NCI-H460 (cell line): Measurements from ENCODE around the gene TBL1X. TPM values are rescaled to one million over a fixed set of nuclear protein-coding genes. Genes with fewer than 3 reads are reported as not detected.
"Not testable (repeated sequence)": the region's sequence is repeated elsewhere in the genome, so short reads cannot be mapped to it uniquely, and the experiment has no call there.

Experiments
- DNase-seq: peaks from one replicate; pipeline ENCODE4 v3.0.0-alpha.2; 2016; ENCODE audit warnings: low read depth; ENCODE audit errors: extremely low read depth
- total RNA-seq: library from RNA; depleted of rRNA; stranded (reverse); fragments of >200 nt; shearing (Covaris generic); gene quantifications from 2 replicates; pipeline ENCODE4 v1.2.3, GENCODE V29; 2014

Gene TBL1X
- total RNA-seq, 1 experiment from 2014 or later: 41.8 TPM

- DNase-seq: peak; percentile 17
Measured at GRCh38 chrX:9530848-9531274, 66.0 kb downstream of the TBL1X start.

DNA sequence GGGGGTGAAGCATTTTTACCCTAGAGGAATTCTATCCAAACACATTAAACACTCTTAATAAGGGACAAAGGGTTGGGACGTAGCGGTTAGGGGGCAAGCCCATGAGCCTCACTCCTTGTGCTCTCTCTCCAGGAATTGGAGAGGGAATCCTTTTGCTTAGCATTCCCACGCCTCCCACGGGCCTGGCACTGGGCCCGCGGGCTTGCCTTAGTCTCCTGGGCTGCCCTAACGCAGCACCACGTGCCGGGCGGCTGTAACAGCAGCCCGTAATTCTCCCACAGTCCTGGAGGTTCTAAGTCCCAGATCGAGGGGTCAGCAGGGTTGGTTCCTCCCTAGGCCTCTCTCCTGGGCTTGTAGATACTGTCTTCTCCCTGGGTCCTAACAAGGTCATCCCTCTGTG is 67.5 kb downstream of the TBL1X start:
- DNase-seq: no peak

DNA sequence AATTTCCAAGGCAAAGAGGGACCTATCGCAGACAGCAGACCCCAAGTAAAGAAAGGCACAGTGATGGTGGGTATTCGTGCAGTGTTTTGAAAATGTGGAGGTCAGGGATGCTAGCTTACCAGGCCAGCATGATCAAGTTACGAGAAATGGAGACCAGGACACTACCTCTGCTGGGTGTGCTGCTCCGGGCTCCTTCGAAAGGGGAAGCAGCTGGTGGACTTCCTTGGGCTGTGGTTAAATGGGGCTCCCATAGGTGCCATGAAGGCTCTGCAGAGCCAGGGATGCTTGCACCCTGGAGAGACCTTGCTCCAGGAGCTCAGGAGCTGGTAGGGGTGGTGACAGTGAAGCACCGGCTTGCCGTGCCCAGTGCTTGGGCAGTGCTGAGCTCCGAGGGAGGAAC is 68.8 kb downstream of the TBL1X start:
- DNase-seq: no peak

DNA sequence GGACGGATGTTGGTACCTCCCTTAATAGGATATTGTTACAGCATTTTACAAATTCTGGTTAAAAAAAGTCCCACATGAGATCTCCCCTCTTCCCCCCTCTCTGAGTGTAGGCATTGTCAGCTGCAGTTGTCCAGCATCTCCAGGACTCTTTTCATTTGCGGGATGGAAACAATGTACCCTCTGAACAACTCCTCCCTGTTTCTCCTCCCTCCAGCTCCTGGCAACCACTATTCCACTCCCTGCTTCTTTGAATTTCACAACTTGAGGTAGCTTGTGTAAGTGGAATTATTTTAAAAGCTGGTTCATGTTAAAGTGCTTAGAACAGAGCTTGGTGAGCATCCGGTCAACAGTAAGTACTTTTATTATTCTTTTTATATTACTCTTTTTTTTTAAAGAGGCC is 69.8 kb downstream of the TBL1X start:
- no peak for DNase-seq

DNA sequence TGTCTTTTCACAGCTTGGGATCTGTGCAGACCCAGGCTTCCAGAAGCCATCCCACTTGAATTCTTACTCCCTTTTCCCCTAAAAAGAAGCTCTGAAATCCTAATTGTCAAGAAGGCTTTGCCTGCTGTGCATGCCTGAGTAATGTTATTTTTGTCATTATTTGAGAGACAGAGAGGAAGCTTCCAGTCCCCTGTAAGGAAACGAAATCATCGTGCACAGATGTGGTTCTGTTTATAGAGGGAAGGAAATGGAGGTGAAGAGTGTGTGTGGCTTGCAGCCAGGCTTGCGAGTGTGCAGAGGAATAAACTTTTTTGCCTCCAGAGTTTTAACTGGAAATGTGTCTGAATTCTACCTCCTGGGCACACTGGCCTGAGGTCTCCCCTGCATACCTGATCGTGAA is 70.2 kb downstream of the TBL1X start:
- no peak for DNase-seq

DNA sequence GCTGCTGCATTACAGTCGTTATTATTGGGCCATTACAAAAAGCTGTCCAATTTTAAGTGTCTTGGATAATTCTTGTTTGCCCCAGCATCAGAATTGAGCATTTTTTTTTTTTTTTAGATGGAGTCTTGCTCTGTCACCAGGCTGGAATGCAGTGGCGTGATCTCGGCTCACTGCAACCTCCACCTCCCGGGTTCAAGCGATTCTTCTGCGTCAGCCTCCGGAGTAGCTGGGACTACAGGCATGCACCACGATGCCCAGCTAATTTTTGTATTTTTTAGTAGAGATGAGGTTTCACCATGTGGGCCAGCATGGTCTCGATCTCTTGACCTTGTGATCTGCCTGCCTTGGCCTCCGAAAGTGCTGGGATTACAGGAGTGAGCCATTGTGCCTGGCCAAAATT is 71.3 kb downstream of the TBL1X start:
- DNase-seq: not testable (repeated sequence)

DNA sequence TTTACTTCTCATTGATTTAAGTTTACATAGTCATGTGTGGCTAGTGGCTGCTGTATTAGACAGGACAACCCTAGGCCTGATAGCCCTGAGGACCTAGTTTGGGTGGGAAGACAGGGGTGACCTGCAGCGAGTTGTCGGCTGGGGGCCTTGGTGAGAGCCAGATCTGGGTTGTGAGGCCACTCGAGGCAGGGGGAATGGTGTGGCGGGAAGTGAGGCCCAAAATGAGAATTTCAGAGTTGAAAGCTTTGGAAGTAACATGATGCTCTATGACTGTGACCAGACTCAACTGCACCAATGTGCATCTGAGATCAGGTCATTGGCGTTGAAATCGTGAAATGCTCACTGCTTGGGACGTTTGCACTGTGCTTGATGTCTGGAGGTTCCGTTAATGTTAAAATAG is 72.9 kb downstream of the TBL1X start:
- DNase-seq: no peak

DNA sequence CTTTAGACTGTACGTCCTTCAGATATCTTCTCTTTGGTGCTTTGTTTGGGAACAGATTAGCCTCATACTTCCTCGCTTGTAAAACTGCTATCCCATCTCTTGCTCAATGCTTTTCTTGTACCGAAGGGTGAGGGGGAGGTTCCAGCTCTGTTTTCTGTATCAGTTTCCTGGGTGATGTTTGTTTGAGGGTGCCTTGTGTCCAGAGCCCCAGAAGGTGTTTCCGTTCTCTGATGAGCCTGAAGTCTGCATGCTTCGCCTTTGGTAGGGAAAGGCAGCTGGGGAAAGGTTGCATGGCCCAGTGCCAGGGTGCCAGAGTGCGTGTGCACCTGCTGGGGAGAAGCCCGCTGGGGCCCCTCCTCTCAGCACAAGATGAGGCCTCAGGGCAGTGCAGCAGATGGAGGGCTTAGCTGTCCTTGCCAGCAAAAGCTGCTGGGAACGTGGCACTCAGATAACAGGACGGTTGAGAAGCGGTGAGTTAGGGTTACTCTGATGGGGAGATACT is 73.7 kb downstream of the TBL1X start:
- no peak for DNase-seq

DNA sequence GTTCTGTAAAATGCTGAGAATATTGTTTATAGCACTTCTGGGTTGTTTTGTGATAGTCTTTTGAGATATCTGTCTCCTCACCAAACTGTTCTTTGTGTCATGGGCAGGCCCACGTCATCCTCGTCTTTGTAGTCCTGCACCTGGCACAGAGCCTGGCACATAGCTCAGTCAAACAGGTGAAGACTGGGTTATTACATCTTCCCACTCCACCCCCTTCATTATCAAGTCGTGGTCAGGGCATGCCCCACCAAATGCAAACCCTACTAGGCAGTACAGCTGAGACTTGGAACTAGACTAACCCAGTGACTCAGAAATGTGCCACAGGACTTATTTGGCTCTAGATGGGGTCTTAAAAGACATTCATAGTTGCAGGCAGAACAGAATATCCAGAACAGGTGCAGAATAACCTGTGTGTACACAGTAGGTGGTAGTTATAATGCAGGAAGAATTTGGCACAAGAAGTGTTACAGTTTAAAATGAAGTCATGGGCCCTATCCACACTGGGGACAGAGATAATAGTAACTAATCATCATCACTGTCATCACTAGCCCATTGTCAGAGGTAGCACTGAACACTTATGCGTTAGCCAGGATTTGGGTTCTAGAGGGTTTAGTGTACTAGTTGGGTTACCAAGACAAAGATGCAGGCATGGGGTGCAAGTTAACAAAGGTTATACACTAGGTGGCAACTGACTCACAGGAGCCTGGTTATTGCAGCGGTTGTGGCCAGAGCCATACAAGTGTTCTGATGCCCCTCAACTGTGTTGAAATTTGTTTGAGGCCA is 74.9 kb downstream of the TBL1X start:
- no peak for DNase-seq

- no peak for DNase-seq
Measured at GRCh38 chrX:9542106-9542760, 77.4 kb downstream of the TBL1X start.

DNA sequence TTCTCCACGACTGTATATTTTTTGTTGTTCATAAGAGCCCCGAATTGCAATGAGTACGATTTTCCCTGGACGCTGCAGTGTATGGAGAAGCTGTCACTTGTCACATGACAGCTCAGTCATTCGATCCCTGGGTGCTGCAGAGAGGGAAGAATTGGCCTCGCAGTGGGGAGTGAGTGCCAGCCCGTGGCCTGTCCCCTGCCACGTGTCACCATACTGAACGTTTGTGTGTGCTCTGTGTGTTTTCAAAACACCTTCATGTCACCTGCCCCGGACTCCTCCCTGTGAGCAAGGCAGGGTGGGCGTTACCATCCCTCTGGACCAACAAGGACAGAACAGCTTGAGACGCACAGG is 77.9 kb downstream of the TBL1X start:
- no peak for DNase-seq

GRCh38 chrX:9555354-9555753 is 90.5 kb downstream of the TBL1X start:
- DNase-seq: no peak

DNA sequence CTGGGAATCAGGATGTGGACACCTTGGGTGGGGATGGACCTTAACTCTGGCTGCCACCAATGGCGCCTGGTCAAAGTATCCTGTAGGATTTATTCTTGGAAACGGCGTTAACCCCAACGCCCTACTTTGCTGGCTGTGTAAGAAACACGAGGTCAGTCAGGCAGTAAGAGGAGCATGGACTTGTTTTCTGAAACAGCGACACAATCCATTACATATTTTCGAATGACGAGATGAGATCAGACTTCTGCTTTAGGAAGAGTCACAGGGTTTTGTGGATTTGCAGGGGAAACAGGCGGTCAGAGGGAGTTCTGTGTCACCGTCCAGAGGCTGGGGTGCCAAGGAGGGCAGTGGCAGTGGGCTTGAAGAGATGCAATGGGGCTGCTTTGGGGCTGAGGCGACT is 92.2 kb downstream of the TBL1X start:
- DNase-seq: no peak

GRCh38 chrX:9557521-9557920 is 92.7 kb downstream of the TBL1X start:
- no peak for DNase-seq

DNA sequence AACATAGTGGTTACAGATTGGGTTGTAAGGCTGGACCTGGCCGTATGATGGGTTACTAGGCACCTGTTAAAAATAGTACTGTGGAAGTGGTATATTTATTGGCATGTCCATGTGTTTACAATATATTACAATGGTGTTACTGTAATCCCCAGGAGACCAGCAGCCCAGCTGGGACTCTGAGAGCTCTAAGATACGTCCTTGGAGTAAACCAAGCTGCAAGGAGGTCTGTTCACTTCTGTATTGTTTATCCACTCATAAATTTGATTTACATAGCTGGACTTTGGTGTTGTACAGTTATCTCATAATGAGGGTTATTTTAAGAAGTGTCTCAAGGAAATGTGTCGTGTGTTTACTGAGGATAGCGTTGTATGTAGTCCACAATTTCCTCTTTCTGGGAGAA is 93.8 kb downstream of the TBL1X start:
- DNase-seq: no peak

DNA sequence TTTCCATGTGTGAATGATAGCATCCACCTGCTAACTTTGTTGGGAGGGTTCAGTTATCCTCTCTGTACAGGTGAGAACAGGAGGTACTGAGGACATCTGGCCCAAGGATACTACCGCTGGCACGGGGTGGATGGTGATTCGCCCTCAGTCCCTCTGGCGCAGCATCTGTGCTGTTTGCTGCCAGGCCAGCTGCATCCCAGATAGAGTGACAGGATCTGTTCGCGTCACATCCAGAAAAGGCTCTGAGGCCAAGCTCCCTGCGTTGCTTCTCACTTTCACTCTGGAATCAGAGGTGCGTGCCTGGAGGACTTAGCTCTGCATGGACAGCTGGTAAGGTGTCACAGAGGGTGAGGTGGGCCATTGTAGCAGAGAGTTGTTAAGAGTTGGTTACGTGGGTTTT is 95.4 kb downstream of the TBL1X start:
- DNase-seq: no peak

GRCh38 chrX:9561199-9561598 is 96.3 kb downstream of the TBL1X start:
- no peak for DNase-seq

DNA sequence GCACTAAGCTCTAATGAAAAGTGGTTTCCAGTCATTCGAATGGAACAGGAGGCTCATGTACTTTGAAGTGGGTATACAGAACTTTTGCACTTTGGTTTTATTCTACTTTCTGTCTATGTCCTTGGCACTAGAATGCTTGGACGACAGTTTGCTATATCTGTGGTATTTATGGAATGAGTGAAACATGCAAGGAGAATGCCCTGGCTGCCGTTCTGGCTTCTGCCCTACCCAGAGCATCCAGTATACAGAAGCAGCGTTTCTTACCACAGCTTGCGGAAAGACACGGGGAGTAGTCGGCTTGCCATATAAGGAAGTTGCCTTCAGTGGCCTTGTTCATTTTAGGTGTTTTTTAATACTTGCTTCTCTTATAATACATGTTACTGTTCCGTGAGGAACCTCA is 98.0 kb downstream of the TBL1X start:
- DNase-seq: no peak

DNA sequence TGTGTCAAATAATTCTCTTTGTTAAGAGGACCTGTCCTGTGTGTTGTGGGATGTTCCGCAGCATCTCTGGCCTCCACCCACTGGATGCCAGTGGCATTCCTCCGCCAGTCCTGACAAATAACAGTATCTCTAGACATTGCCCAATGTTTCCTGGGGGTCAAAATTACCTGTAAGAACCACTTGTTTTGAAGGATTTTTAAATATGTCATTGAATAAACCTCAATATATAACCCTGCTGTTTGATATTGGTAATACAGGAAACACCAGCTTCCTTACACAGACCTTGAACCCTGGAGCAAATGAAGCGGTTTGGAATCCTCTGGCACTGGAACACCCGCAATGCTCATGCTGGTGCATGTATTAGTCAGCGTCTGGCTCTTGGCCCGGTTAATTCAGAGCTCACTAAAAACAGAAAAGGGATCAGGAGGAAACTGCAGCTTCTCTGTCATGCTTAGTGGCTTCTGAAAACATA is 101.3 kb downstream of the TBL1X start:
- DNase-seq: peak; percentile 5

DNA sequence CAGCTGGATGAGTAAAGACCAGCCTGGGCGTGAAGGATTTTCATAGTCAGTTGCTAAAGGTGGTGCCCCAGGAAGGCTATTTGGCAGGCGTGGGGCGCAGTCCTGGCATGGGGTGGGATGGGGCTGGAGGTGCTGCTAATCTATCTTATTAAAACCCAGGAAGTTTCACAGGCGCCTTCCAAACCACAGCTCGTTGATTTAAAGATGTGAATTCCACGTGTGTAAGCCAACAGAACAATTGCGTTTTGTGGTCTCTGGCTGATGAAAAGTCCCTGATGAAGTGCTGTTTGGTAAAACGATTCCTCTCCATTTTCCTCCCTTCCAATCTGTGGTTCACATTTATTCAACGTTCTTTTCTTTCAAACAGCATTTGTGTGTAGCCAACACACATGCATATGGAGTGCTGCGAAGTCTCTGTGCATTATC is 105.0 kb downstream of the TBL1X start:
- no peak for DNase-seq

DNA sequence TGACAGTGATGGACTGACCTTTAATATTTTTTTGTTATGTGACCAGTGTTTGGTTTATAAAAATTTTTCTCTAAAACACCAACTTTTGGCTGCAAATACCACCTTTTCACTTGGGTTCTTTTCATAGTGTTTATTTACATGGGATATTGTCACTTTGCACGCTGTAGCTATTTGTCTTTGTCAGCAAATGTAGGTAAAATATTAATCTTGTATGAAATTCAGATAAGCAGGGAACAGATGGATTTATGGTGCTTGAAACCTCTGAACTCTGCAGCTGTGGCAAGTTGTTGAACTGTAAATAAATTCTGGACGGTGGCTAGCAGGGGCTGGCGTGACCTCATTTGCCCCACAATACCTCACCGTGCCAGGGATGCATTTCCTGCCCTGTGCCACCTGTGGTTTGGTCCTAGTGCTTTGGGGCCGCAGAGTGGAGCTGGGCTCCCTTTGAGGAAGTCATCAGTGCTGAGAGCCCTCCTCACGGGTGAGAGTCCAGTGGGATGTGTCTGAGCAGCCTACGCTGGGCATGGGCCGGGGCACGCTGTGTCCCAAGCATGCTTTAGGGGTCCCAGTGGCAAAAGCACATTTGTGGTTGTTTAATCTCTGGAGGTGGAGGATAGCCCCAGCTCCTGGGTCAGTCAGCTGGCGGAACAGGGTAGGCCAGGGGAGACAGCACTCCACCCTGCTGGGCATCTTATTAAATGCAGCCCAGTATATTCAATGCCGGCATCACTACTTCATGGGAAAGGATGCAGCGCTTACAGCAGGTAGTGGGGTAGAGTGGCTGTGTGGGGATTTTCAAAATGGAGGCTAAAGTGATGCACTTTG is 108.6 kb downstream of the TBL1X start:
- DNase-seq: no peak
